ENCODE measurements around the gene COX8C.
"Not testable (repeated sequence)": the region's sequence is repeated elsewhere in the genome, so short reads cannot be mapped to it uniquely, and the experiment has no call there.

COX8C gene

GRCh38 chr14:93322929-93323599, 23.9 kb upstream of the COX8C start:
- no peak for DNase-seq

- no peak for DNase-seq
Measured at GRCh38 chr14:93323600-93324174, 23.3 kb upstream of the COX8C start.

GRCh38 chr14:93326196-93326595, 20.8 kb upstream of the COX8C start:
- no peak for DNase-seq

GRCh38 chr14:93328546-93328945, 18.4 kb upstream of the COX8C start:
- DNase-seq = no peak

- no peak for DNase-seq
Measured at GRCh38 chr14:93329965-93330608, 16.9 kb upstream of the COX8C start.

- DNase-seq = no peak
Measured at GRCh38 chr14:93330609-93331000, 16.4 kb upstream of the COX8C start.

DNA sequence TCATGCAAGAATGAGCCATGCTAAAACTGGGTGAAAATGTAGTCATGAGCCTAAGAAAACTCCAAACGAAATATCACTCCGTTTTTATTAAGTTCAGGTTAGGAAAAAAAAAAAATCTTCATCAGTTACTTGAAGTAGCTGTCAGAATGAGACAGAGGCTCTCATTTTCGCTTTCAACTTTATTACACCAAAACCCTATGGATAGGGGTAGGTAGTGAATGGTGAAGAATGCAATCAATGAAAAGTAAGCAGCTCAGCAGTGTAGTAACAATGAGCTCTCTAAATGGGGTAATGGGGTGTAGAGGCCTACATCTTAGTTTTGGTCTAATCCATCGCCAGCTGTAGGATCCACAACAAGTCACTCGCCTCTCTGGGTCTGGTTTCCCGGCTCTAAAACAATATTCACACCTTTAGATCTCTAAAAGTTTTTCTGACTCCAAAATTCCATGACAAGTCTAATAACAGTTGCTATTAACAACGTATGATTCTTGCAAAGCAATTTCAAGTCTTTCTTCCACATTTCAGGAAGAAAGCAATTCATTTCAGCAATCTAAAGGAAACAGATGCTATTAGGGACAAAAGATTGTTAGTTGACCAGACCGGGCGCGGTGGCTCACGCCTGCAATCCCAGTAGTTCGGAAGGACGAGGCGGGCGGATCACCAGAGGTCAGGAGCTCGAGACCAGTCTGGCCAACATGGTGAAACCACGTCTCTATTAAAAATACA, 15.8 kb upstream of the COX8C start:
- no peak for DNase-seq

DNA sequence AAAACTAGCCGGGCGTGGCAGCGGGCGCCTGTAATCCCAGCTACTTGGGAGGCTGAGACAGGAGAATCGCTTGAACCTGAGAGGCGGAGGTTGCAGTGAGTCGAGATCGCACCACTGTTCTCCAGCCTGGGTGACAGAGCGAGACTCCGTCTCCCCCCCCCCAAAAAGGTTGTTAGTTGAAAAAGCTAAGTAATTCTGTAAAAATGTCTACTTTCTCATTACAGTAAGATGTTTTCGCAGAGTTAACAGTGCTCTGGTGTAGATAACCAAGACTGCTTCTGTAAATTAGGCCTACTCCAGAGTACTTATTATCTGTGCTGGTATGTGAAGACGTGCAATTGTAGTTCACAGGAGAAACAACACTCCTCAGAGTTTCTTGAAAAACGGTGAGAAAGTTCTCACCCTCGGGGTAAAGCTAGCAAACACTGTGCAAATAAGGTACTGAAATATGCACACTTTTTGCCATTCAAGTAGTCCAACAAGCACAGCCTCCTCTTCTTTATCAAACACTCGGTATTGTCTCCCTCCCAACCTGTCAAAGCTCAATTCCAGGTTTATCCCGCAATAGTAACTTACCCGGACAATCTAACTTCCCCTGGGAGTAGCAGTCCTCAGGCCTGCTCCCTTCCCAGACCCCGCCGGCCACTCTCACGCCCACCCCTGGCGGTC, 15.1 kb upstream of the COX8C start:
- no peak for DNase-seq

- peak; percentile 24 for DNase-seq
Measured at GRCh38 chr14:93332397-93332852, 14.6 kb upstream of the COX8C start.

GRCh38 chr14:93332853-93333630, 13.9 kb upstream of the COX8C start, which contains the start of gene BTBD7:
Gene BTBD7, minus strand, starts transcription at chr14:93333036. Its CDS starts 36,985 bp downstream, at chr14:93296051.
- DNase-seq = peak; percentile 99

DNA sequence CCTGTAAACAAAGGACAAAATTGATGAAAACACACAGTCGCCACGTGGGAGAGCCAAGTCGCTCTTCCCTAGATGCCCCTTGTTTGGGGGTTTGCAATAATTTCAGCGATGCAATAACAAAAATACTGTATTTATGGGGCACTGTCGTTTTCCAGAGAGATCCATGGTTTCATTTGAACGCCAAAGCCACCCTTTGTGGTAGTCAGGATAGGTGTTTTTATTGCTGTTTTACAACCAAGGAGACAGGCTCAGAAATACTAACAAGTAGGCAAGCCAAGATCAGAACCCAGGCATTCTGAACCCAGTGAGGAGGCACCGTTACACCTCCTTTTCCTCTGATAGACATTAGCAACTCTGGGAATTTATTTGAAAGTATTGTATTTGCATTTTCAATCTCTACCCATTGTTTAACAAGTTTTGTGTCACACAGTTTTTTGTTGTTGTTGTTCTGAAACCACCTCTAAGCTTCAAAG, 13.3 kb upstream of the COX8C start:
- DNase-seq = peak; percentile 81

- DNase-seq = no peak
Measured at GRCh38 chr14:93337143-93337753, 9.7 kb upstream of the COX8C start.

DNA sequence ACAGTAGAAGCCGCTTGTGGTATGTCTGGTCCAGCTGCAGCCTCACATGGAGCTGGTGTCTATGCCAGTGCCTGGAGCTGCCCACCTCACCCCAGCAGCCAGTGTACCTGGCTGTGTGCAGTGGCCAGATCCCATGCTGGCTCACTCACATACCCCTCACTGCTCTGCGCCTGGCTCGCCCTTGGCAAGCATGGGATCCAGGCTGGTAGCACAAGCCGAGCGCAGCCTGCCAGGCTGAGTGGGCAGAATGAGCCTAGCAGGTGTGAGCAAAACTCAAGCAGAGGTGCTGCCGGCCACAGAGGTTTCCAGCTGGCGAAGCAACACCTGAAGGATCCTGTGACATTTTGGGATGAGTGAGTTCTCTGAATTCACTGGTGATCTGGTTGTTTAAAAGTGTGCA, 9.1 kb upstream of the COX8C start:
- DNase-seq = no peak

DNA sequence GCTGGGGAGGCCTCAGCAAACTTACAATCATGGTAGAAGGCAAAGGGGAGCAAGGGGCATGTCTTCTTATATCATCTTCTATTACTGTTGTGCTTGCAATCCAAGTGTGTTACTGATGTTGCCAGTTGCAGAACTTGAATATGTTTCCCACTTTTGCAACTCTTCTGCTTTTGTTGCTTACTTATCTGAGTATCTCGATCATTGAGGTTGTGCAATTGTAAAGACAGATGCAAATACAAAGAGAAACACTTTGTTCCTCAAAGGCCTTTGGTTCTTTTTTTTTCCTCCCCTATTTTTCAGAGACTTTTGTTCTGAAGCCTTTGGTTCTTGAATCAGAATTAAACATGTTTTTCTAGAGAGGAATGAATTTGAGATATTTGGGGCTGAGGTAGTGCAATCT, 3.7 kb upstream of the COX8C start:
- DNase-seq = no peak

DNA sequence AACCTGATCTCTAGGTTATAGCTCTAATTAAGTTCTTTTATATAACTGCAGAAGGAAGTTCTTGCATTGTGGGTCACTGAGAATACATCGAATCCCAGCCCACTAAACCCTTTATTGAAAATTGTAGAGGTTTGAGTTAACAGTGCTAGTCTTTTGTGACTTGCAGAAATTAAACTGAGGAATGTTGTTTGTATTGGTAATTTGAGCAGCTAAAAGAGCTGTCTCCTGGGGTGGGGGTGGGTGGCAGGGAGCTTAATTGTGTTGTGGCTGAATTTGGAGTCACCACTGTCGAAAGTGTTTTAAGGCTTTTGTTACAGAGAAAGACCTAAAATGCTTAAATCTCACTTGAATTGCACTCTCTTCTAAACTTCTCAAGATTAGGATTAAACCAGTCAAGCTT, 3.2 kb upstream of the COX8C start:
- DNase-seq = no peak

GRCh38 chr14:93347850-93348249, 868 bp downstream of the COX8C start:
- no peak for DNase-seq

DNA sequence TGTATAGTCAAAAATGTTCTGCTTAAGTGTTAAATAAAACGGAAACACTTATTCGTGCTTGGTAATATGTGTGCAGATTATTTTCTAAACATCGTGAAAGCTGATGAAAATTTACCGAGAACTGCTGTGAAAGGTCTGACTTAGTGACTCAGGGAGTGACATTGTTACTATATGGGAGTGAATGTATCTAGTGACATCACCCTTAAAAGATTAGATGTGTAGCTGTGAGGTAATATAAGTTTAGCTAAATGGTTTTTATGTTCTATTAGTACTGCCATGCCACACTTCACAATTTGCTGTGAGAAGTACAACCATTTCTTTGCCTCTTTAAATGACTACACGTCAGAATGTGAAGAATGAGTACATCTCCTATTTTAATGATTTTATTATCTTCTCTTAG, 1.3 kb downstream of the COX8C start:
- no peak for DNase-seq

DNA sequence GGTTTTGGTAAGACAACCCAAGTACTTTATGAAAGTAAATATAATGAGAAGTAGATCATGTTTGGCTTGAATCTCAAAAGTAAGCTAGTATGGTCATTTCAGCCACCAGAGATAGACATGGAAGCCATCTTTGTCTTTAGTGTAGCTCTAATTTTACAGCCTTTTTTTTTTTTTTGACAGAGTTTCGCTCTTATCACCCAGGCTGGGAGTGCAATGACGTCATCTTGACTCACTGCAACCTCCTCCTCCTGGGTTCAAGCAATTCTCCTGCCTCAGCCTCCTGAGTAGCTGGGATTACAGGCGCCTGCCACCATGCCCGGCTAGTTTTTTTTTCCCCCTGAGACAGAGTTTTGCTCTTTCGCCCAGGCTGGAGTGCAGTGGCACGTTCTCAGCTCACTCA, 7.9 kb downstream of the COX8C start:
- not testable (repeated sequence) for DNase-seq

DNA sequence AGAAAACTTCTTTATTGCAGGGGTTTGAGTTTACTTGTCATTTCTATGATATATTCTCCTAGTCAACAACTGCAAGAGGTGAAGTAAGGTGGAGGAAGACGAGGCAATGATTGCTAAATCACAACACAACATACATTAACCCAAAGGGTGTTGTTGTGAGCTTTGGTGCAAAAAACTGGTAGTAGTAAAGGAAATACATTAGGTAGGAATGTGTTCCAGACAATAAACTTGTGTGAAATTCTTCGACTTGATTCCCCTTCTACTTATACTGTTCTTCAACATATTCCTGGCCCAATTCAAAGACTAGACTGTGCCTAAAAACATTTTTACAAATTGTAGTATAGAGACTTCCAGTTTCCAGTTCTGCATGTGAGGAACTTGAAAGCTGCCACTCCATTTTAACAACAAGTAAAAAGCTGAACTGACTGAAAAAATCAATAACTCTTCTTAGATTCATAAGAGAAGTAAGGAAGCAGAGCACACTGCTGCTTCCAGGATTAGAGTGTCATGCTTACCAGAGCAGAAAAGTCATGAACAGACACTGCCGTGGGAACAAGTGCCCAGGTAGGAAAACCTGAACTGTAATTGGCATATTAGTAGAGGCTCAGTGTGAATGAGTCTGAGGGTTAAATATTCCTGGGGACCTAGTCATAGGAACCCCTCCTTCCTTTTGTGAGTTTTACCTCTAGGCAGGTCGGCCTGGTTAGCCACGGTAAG, 22.2 kb downstream of the COX8C start:
- DNase-seq = no peak

GRCh38 chr14:93369713-93370266, 22.8 kb downstream of the COX8C start:
- DNase-seq = no peak

Measured in NCI-H1694 treated with DMSO at 0.1 percent for 48 hours (cell line).